Activated T-cell treated with anti-CD3 and anti-CD28 coated beads, Interleukin-2, amount 50 U/mL, for 24 hours (primary cell): ENCODE measurements around the gene PMEL.
A peak's percentile ranks its signal among the peaks of the same experiment; 100 is the strongest.
"Not testable (repeated sequence)": the region's sequence is repeated elsewhere in the genome, so short reads cannot be mapped to it uniquely, and the experiment has no call there.

Source experiments
- DNase-seq: peaks from one replicate; pipeline ENCODE4 v3.0.0-alpha.2; 2020
- H3K27ac Mint-ChIP-seq: 2 replicates; pipeline ENCODE4 v1.8.0; 2020; ENCODE audit warnings: mild to moderate bottlenecking, mixed read lengths
- H3K27me3 Mint-ChIP-seq: 2 replicates; pipeline ENCODE4 v1.8.0; 2020; ENCODE audit warnings: mixed read lengths
- H3K36me3 Mint-ChIP-seq: 2 replicates; pipeline ENCODE4 v1.8.0; 2020; ENCODE audit warnings: low read depth, mixed read lengths
- H3K4me1 Mint-ChIP-seq: 2 replicates; pipeline ENCODE4 v1.8.0; 2020; ENCODE audit warnings: low read depth, mixed read lengths
- H3K4me3 Mint-ChIP-seq: 2 replicates; pipeline ENCODE4 v1.8.0; 2020; ENCODE audit warnings: mild to moderate bottlenecking, moderate library complexity, mixed read lengths
- H3K9me3 Mint-ChIP-seq: 2 replicates; pipeline ENCODE4 v1.8.0; 2020; ENCODE audit warnings: mixed read lengths

Gene PMEL

DNA sequence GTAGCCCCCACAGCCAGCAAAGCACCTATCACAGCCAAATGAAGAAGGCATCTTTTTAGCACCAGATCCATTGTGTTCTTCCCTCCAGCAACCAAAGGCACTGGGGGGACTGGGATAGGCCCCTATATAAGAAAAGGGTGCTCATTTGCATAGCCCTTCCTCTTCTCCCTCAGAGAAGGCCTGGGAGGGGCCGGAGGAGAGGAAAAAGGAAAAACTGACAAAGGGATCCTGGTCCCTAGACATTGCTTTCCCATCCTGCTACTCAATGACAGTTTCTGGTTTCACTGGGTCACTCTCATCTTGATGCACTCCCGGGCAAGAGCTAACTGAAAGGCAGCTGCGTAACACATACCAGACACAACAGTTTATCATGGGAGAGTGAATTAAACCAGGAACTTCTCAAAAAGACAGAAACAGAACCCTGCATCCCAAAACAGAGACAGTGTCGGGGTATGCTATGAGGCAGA is at the start of gene PMEL:
PMEL (minus strand) TSS at position 102 of the 467 bp plus-strand sequence; CDS start at position 71, 31 bp downstream.
- peaks cover 33% of the 10 kb centered on the region for H3K4me1 Mint-ChIP-seq
- H3K4me3 Mint-ChIP-seq: peak within 1 kb of the TSS; percentile 99
- DNase-seq: no peak
- peaks cover 35% of the 10 kb centered on the region for H3K36me3 Mint-ChIP-seq
- H3K27me3 Mint-ChIP-seq: no peaks in the 10 kb centered on the region
- H3K27ac Mint-ChIP-seq: peak within 1 kb of the TSS; percentile 94
- no peaks in the 10 kb centered on the region for H3K9me3 Mint-ChIP-seq

- Mint-ChIP-seq H3K27ac (no peak overlapping the region), H3K36me3 (no peaks in the 10 kb centered on the region), H3K9me3 (no peaks in the 10 kb centered on the region), H3K27me3 (no peaks in the 10 kb centered on the region), H3K4me3 (no peak overlapping the region), H3K4me1 (peaks cover 18% of the 10 kb centered on the region)
- DNase-seq: no peak
Observed at GRCh38 chr12:56014205-56014604, 48.4 kb upstream of the PMEL start.

GRCh38 chr12:56013482-56013881 is 47.6 kb upstream of the PMEL start:
- H3K27me3 Mint-ChIP-seq: no peaks in the 10 kb centered on the region
- DNase-seq: no peak
- no peak overlapping the region for H3K27ac Mint-ChIP-seq
- H3K9me3 Mint-ChIP-seq: no peaks in the 10 kb centered on the region
- no peaks in the 10 kb centered on the region for H3K36me3 Mint-ChIP-seq
- peaks cover 23% of the 10 kb centered on the region for H3K4me1 Mint-ChIP-seq
- no peak overlapping the region for H3K4me3 Mint-ChIP-seq

GRCh38 chr12:56011509-56012090 is 45.8 kb upstream of the PMEL start:
- Mint-ChIP-seq H3K36me3 (no peaks in the 10 kb centered on the region), H3K27ac (peak overlapping the region; percentile 8), H3K4me1 (peaks cover 34% of the 10 kb centered on the region), H3K27me3 (no peaks in the 10 kb centered on the region), H3K9me3 (no peaks in the 10 kb centered on the region), H3K4me3 (no peak overlapping the region)
- DNase-seq: no peak

DNA sequence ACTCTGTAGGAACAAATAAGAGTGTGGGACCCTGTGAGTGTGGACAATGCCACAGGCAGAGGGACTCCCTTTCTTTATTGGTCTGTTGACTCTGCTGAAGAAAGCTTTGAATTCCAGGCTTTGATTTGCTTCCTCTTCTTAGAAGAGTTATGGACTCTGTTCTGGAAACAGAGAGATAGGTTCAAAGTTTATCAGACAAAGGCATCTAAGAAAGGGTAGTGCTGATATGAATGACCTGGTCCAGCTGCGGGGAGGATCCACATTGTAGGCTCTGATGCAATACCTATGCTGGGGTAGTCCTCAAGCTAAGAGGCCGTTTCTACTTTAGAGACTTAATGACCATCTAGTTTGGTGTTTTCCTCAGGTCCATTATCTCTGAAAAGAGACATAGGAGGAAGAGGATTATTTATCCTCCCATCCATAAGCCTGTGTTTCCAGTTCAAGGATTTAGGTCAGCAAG is 44.3 kb upstream of the PMEL start:
- Mint-ChIP-seq H3K4me3 (no peak overlapping the region), H3K27me3 (no peaks in the 10 kb centered on the region), H3K27ac (peak overlapping the region; percentile 20), H3K9me3 (no peaks in the 10 kb centered on the region), H3K4me1 (peaks cover 29% of the 10 kb centered on the region), H3K36me3 (no peaks in the 10 kb centered on the region)
- DNase-seq: no peak

GRCh38 chr12:56007564-56008559 is 42.0 kb upstream of the PMEL start:
- Mint-ChIP-seq H3K27me3 (no peaks in the 10 kb centered on the region), H3K9me3 (no peaks in the 10 kb centered on the region), H3K27ac (peak overlapping the region; percentile 81), H3K4me1 (peaks cover 29% of the 10 kb centered on the region), H3K36me3 (no peaks in the 10 kb centered on the region), H3K4me3 (peak overlapping the region; percentile 82)
- DNase-seq: peak; percentile 80

- Mint-ChIP-seq H3K4me3 (no peak overlapping the region), H3K9me3 (no peaks in the 10 kb centered on the region), H3K27me3 (no peaks in the 10 kb centered on the region), H3K4me1 (peaks cover 23% of the 10 kb centered on the region), H3K27ac (no peak overlapping the region), H3K36me3 (no peaks in the 10 kb centered on the region)
- DNase-seq: no peak
Observed at GRCh38 chr12:56004211-56004610, 38.4 kb upstream of the PMEL start.

DNA sequence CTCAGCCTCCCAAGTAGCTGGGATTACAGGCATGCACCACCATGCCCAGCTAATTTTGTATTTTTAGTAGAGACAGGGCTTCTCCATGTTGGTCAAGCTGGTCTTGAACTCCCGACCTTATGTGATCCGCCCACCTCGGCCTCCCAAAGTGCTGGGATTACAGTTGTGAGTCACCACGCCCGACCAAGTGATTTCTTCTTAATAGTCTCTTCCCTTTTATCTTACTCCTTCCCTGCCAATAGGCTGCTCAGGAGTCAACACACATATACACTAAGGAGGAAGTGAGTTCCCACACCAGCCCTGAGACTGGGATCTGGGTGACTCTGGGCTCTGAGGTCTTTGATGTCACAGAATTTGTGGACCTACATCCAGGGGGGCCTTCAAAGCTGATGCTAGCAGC is 37.5 kb upstream of the PMEL start:
- not testable (repeated sequence) for H3K27ac Mint-ChIP-seq, H3K36me3 Mint-ChIP-seq, H3K4me3 Mint-ChIP-seq, H3K27me3 Mint-ChIP-seq, H3K9me3 Mint-ChIP-seq, DNase-seq
- H3K4me1 Mint-ChIP-seq: peaks cover 19% of the 10 kb centered on the region

DNA sequence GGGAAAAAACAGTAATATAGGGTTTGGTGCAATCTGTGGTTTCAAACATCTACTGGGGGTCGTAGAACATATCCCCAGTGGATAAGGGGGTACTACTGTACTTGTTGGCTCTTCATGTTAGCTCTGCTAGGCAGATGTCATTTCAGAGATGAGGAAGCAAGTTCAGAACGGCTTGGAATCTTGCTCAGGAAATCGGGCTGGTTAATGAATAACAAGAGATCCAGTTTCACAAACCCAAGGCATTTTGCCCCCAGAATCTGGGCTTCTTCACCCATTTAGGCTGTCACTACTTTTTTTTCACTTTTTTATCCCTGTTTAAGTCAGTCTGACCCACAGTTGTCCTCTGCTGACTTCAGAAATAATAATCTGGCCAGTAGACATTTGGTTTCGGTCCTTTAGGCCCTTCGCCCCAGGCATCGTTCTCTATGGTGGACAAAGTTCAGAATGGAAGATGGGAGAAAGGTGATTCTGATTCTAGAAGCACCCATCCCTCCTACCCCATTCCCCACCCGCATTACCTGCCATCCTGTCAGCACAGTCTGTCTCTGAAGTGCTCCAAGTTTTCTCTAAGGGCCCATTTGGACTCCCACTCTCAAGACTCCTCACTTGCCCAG is 35.8 kb upstream of the PMEL start:
- Mint-ChIP-seq H3K9me3 (no peaks in the 10 kb centered on the region), H3K36me3 (no peaks in the 10 kb centered on the region), H3K27ac (no peak overlapping the region), H3K27me3 (peaks cover 13% of the 10 kb centered on the region), H3K4me3 (no peak overlapping the region), H3K4me1 (peaks cover 17% of the 10 kb centered on the region)
- DNase-seq: no peak

GRCh38 chr12:55999999-56000540 is 34.2 kb upstream of the PMEL start:
- not testable (repeated sequence) for H3K36me3 Mint-ChIP-seq, DNase-seq, H3K27ac Mint-ChIP-seq, H3K9me3 Mint-ChIP-seq, H3K4me3 Mint-ChIP-seq
- Mint-ChIP-seq H3K27me3 (peaks cover 13% of the 10 kb centered on the region), H3K4me1 (peaks cover 22% of the 10 kb centered on the region)

GRCh38 chr12:55999522-55999921 is 33.7 kb upstream of the PMEL start:
- H3K36me3 Mint-ChIP-seq, H3K9me3 Mint-ChIP-seq, DNase-seq, H3K4me3 Mint-ChIP-seq: not testable (repeated sequence)
- Mint-ChIP-seq H3K27me3 (peaks cover 13% of the 10 kb centered on the region), H3K27ac (peak overlapping the region; percentile 63), H3K4me1 (peaks cover 22% of the 10 kb centered on the region)

GRCh38 chr12:55997535-55997859 is 31.7 kb upstream of the PMEL start:
- Mint-ChIP-seq H3K27me3 (peaks cover 13% of the 10 kb centered on the region), H3K27ac (peak overlapping the region; percentile 57), H3K9me3 (no peaks in the 10 kb centered on the region), H3K4me3 (peak overlapping the region; percentile 73), H3K36me3 (peaks cover 27% of the 10 kb centered on the region), H3K4me1 (peaks cover 22% of the 10 kb centered on the region)
- no peak for DNase-seq

DNA sequence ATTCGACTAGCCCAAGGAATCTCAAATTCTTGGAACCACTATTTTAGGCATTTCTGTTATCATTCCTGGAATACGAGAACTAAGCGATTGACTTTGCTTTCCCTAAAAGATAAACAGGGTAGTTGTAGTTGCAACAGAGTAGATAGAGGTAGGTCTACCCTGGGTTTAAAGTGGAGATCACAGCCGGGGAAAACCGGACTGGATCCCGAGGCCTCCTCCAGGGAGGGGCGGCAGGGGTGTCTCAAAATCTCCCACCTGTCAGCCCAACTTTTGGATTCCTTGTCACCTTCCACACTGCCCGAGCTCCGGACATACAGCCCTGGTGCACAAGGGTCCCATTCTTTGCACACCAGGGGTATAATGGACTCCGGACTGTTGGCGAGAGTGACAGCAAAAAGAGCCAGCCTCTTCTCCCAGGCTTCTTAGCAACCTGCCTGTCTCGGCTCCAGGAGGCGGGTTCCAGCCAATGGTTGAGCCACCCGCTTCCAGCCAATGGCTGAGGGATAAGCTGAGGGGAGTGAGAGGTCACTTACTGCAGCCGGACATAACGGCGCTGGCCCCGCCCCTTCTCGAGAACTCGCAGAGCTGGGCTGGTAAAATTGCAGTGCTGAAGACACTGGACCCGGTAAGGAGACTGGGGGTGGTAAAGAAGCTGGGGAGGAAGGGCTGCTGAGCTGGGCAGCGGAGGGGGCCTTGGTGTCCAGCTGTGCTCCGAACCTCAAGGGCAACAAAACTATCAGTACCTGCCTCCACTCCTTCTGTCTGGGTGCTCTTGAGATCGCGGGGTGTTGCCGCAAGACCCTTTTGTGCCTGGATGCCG is 31.1 kb upstream of the PMEL start, which contains the start of gene SUOX:
SUOX (plus strand) TSS at position 562 of the 820 bp plus-strand sequence. CDS start 4,946 bp downstream, outside the sequence.
- peaks cover 13% of the 10 kb centered on the region for H3K27me3 Mint-ChIP-seq
- peak within 1 kb of the TSS; percentile 73 for H3K4me3 Mint-ChIP-seq
- peak within 1 kb of the TSS; percentile 66 for H3K27ac Mint-ChIP-seq
- DNase-seq: peak; percentile 44
- no peaks in the 10 kb centered on the region for H3K9me3 Mint-ChIP-seq
- H3K36me3 Mint-ChIP-seq: peaks cover 32% of the 10 kb centered on the region
- H3K4me1 Mint-ChIP-seq: peaks cover 22% of the 10 kb centered on the region
